ENCODE data around the gene MCOLN2.

GRCh38 chr1:84928979-84929378, 67.9 kb downstream of the MCOLN2 start:
- TF ChIP-seq CTCF (IDR thresholded peaks at IDR 0.05; ENCODE audit: poor library complexity, severe bottlenecking) (no peak), REST (IDR thresholded peaks at IDR 0.05; ENCODE audit: borderline replicate concordance) (no peak), EP300 (conservative IDR thresholded peaks at IDR 0.05; ENCODE audit: poor library complexity, severe bottlenecking) (no peak), EZH2 (IDR thresholded peaks at IDR 0.05; ENCODE audit: borderline replicate concordance, insufficient read depth, low read length, poor library complexity, severe bottlenecking) (no peak)
